HepG2 (cell line): ENCODE results near the gene AJM1. TPM values are rescaled to one million over a fixed set of nuclear protein-coding genes. Genes with fewer than 3 reads are reported as not detected.

ENCODE experiments used
- CCAR2 ChIP-seq: fragments of 200-400 bp; formaldehyde crosslinking; optimal IDR thresholded peaks from 2 replicates; pipeline ENCODE3; 2018; ENCODE audit warnings: low read depth, mild to moderate bottlenecking, low read length, moderate library complexity
- HMG20A ChIP-seq: IDR thresholded peaks from 2 replicates; pipeline ENCODE4 v1.6.1; 2016; ENCODE audit warnings: borderline replicate concordance
- HMG20B ChIP-seq: conservative IDR thresholded peaks from 2 replicates; pipeline ENCODE4 v1.6.1; 2016; ENCODE audit warnings: missing genetic modification reagents, missing compliant biosample characterization
- HOXA5 ChIP-seq: sonication (generic); formaldehyde crosslinking; IDR thresholded peaks from 2 replicates; pipeline ENCODE4 v1.4.0; 2020; ENCODE audit warnings: missing genetic modification reagents
- MED8 ChIP-seq: sonication (generic); formaldehyde crosslinking; IDR thresholded peaks from 2 replicates; pipeline ENCODE4 v1.8.1; 2023; ENCODE audit warnings: mild to moderate bottlenecking, missing genetic modification reagents; ENCODE audit not compliant: insufficient replicate concordance
- MLX ChIP-seq: IDR thresholded peaks from 2 replicates; pipeline ENCODE4 v1.6.1; 2016
- NFYB ChIP-seq: sonication (generic); formaldehyde crosslinking; IDR thresholded peaks from 2 replicates; pipeline ENCODE4 v1.4.0; 2020; ENCODE audit warnings: missing genetic modification reagents
- SKIL ChIP-seq: sonication (generic); formaldehyde crosslinking; IDR thresholded peaks from 2 replicates; pipeline ENCODE4 v1.8.0; 2022; ENCODE audit warnings: missing genetic modification reagents, mild to moderate bottlenecking, moderate library complexity, borderline replicate concordance
- SMAD9 ChIP-seq: sonication (generic); formaldehyde crosslinking; IDR thresholded peaks from 2 replicates; pipeline ENCODE4 v1.5.1; 2020; ENCODE audit warnings: mild to moderate bottlenecking, missing genetic modification reagents
- SOX13 ChIP-seq, 3 experiments: fragments of 450-650 bp in 1 of 3; sonication (generic) in 1 of 3; formaldehyde crosslinking in 1 of 3; IDR thresholded peaks in 2 of 3; conservative IDR thresholded peaks in 1 of 3; 2 replicates each; pipeline versions ENCODE4 v1.5.0 to v1.6.1; 2016 to 2020; ENCODE audit warnings: antibody characterized with exemption in 1 of 3, mild to moderate bottlenecking in 1 of 3, missing compliant biosample characterization in 1 of 3, missing genetic modification reagents in 1 of 3, moderate library complexity in 1 of 3
- SOX5 ChIP-seq: IDR thresholded peaks from 2 replicates; pipeline ENCODE4 v1.6.1; 2016; ENCODE audit warnings: borderline replicate concordance
- SRY ChIP-seq: sonication (generic); formaldehyde crosslinking; IDR thresholded peaks from 2 replicates; pipeline ENCODE4 v1.8.0; 2022; ENCODE audit warnings: mild to moderate bottlenecking, missing genetic modification reagents
- THAP11 ChIP-seq: IDR thresholded peaks from 2 replicates; pipeline ENCODE4 v1.6.1; 2016; ENCODE audit warnings: missing biosample characterization, missing genetic modification reagents
- XBP1 ChIP-seq: sonication (generic); formaldehyde crosslinking; IDR thresholded peaks from 2 replicates; pipeline ENCODE4 v1.5.0; 2020; ENCODE audit warnings: missing genetic modification reagents
- YEATS4 ChIP-seq: sonication (generic); formaldehyde crosslinking; IDR thresholded peaks from 2 replicates; pipeline ENCODE4 v1.4.0; 2020; ENCODE audit warnings: missing genetic modification reagents, borderline replicate concordance
- ZNF143 ChIP-seq: sonication (generic); formaldehyde crosslinking; IDR thresholded peaks from 2 replicates; pipeline ENCODE4 v1.4.0; 2020; ENCODE audit warnings: missing genetic modification reagents
- ZNF407 ChIP-seq: sonication (generic); formaldehyde crosslinking; IDR thresholded peaks from one replicate; pipeline ENCODE4 v1.5.1; 2020; ENCODE audit warnings: mild to moderate bottlenecking, missing genetic modification reagents; ENCODE audit errors: not compliant biosample characterization
- ZNF629 ChIP-seq: sonication (generic); formaldehyde crosslinking; conservative IDR thresholded peaks from 2 replicates; pipeline ENCODE4 v1.5.0; 2020; ENCODE audit warnings: missing genetic modification reagents
- polyA plus RNA-seq, 8 experiments: library from polyadenylated mRNA; depleted of rRNA in 3 of 8; stranded (reverse) in 7 of 8; unstranded in 1 of 8; fragments of >200 nt; fragmentation: Illumina TruSeq in 4 of 8; extraction: Trizol in 4 of 8; gene quantifications; 2 replicates each; pipeline versions ENCODE4 v1.2.1 to v1.2.3, GENCODE V29; 2011 to 2016; ENCODE audit warnings: low read depth in 4 of 8, missing spikeins in 1 of 8, mixed read lengths in 1 of 8; ENCODE audit not compliant: insufficient read depth in 1 of 8
- total RNA-seq, 5 experiments: library from RNA; depleted of rRNA; stranded (reverse); fragments of >200 nt; fragmentation: Illumina TruSeq; extraction: Trizol; gene quantifications; 2 replicates each; pipeline ENCODE4 v1.2.3, GENCODE V29; 2016; ENCODE audit warnings: low read depth in 1 of 5

AJM1 gene
- total and polyA plus RNA-seq, 2 of the 13 experiments (the other 11 are each of a cell fraction or from before 2014, with no cell fraction given), result 1.1 to 1.2 TPM

- TF ChIP-seq CCAR2 (no peak), YEATS4 (CRISPR knock-in tag) (peak; percentile 76; the same call in 1 of the 2 replicates), MLX (CRISPR knock-in tag) (peak; percentile 76), MED8 (CRISPR knock-in tag) (peak; percentile 94), HOXA5 (0 out of 2 replicates have a peak, but pooled peaks have one; percentile 61), SKIL (CRISPR knock-in tag) (peak; percentile 67; the same call in 1 of the 2 replicates), ZNF143 (0 out of 2 replicates have a peak, but pooled peaks have one; percentile 35), SOX13 (IDR thresholded peaks at IDR 0.05) (peak; percentile 6; the same call in 1 of the 2 replicates), SOX13 (CRISPR knock-in tag; conservative IDR thresholded peaks at IDR 0.05 in 1 of 2, IDR thresholded peaks at IDR 0.05 in 1 of 2) (peak in 1 of 2 experiments; percentile 62; a peak in 2 of 4 replicates), XBP1 (0 out of 2 replicates have a peak, but pooled peaks have one; percentile 48), ZNF629 (CRISPR knock-in tag) (peak; percentile 58; the same call in 1 of the 2 replicates), SRY (CRISPR knock-in tag) (no peak; the same call in 1 of the 2 replicates), NFYB (CRISPR knock-in tag) (no peak; the same call in 1 of the 2 replicates), SMAD9 (CRISPR knock-in tag) (peak; percentile 48; the same call in 1 of the 2 replicates), THAP11 (peak; percentile 68; the same call in 1 of the 2 replicates), SOX5 (CRISPR knock-in tag) (peak; percentile 68; the same call in 1 of the 2 replicates), HMG20A (CRISPR knock-in tag) (peak; percentile 23; the same call in 1 of the 2 replicates), HMG20B (no peak), ZNF407 (CRISPR knock-in tag) (peak; percentile 66)
Observed at GRCh38 chr9:136799079-136799853, 43.0 kb upstream of the AJM1 start (continued).
